ENCODE results near the gene NEBL. TPM values are rescaled to one million over a fixed set of nuclear protein-coding genes. Genes with fewer than 3 reads are reported as not detected.
"Not testable (repeated sequence)": the region's sequence is repeated elsewhere in the genome, so short reads cannot be mapped to it uniquely, and the experiment has no call there.

NEBL gene
- total and polyA plus RNA-seq, 11 donors = 187 to 855 (median 579) TPM

- peaks cover 0 to 4% (median 0%) of the 10 kb centered on the region in 12 donors for H3K9me3 ChIP-seq
- no peak overlapping the region for H3K4me3 ChIP-seq
- ATAC-seq = no peak
- intact Hi-C loops (cut with DNase I) = no loop called here
- no peak for TF ChIP-seq POLR2A (IDR thresholded peaks at IDR 0.05)
- TF ChIP-seq, protein P1, sequence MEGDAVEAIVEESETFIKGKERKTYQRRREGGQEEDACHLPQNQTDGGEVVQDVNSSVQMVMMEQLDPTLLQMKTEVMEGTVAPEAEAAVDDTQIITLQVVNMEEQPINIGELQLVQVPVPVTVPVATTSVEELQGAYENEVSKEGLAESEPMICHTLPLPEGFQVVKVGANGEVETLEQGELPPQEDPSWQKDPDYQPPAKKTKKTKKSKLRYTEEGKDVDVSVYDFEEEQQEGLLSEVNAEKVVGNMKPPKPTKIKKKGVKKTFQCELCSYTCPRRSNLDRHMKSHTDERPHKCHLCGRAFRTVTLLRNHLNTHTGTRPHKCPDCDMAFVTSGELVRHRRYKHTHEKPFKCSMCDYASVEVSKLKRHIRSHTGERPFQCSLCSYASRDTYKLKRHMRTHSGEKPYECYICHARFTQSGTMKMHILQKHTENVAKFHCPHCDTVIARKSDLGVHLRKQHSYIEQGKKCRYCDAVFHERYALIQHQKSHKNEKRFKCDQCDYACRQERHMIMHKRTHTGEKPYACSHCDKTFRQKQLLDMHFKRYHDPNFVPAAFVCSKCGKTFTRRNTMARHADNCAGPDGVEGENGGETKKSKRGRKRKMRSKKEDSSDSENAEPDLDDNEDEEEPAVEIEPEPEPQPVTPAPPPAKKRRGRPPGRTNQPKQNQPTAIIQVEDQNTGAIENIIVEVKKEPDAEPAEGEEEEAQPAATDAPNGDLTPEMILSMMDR (IDR thresholded peaks at IDR 0.05) = no peak
- H3K27ac ChIP-seq = no peak overlapping the region
- H3K4me1 ChIP-seq = peaks cover 0 to 2% (median 0%) of the 10 kb centered on the region in 12 donors
- DNase-seq = no peak
- H3K36me3 ChIP-seq = no peaks in the 10 kb centered on the region
- no peaks in the 10 kb centered on the region for H3K27me3 ChIP-seq
- WGBS, 4 donors = 90 to 95% (median 93%) methylated on average over 7 of the region's 7 CpGs
These were observed 47.8 kb upstream of the NEBL start for GRCh38 chr10:20944789-20945502.

GRCh38 chr10:20939414-20939813 lies 42.3 kb upstream of the NEBL start:
- ATAC-seq; H3K27ac ChIP-seq; H3K27me3 ChIP-seq; H3K4me1 ChIP-seq; H3K9me3 ChIP-seq; intact Hi-C loops (cut with DNase I); H3K36me3 ChIP-seq; DNase-seq; H3K4me3 ChIP-seq: not testable (repeated sequence)
- WGBS, 4 donors = 29 to 83% (median 78%) methylated on average over 1 to 5 of the region's 5 CpGs

- no peaks in the 10 kb centered on the region for H3K36me3 ChIP-seq
- no peak for ATAC-seq
- H3K4me1 ChIP-seq = no peaks in the 10 kb centered on the region
- H3K27me3 ChIP-seq = no peaks in the 10 kb centered on the region
- no peak overlapping the region for H3K4me3 ChIP-seq
- no peaks in the 10 kb centered on the region for H3K9me3 ChIP-seq
- TF ChIP-seq, protein P1 (IDR thresholded peaks at IDR 0.05) = no peak
- TF ChIP-seq POLR2A (IDR thresholded peaks at IDR 0.05) = no peak
- no peak for DNase-seq
- H3K27ac ChIP-seq = no peak overlapping the region
- intact Hi-C loops (cut with DNase I) = no loop called here
These were observed 39.3 kb upstream of the NEBL start for GRCh38 chr10:20936396-20936795.

DNA sequence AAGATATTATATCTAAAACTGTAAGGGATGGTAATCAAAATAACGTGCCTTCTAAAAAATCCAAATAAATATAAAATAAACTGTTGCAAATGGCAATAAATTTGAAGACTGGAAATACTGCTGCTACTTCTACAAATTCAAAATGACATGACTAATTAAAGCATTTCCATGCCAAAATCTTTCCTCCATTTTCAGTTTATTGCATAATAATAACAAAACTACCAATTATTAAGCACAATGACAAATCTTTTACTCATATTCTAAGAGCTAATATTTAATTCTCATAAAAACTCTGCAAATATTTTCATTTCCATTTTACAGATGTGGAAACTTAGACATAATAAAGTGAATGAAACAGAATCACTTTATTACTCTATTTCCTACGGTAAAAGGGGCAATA lies 38.8 kb upstream of the NEBL start:
- DNase-seq = no peak
- no peak for TF ChIP-seq POLR2A (IDR thresholded peaks at IDR 0.05)
- TF ChIP-seq, protein P1 (IDR thresholded peaks at IDR 0.05) = no peak
- ATAC-seq = no peak
- no peaks in the 10 kb centered on the region for H3K27me3 ChIP-seq
- intact Hi-C loops (cut with DNase I) = no loop called here
- H3K27ac ChIP-seq = no peak overlapping the region
- H3K36me3 ChIP-seq = no peaks in the 10 kb centered on the region
- 64 to 86% (median 73%) methylated on average over 2 of the region's 2 CpGs for WGBS, 4 donors
- no peak overlapping the region for H3K4me3 ChIP-seq
- H3K4me1 ChIP-seq = no peaks in the 10 kb centered on the region
- H3K9me3 ChIP-seq = no peaks in the 10 kb centered on the region

DNA sequence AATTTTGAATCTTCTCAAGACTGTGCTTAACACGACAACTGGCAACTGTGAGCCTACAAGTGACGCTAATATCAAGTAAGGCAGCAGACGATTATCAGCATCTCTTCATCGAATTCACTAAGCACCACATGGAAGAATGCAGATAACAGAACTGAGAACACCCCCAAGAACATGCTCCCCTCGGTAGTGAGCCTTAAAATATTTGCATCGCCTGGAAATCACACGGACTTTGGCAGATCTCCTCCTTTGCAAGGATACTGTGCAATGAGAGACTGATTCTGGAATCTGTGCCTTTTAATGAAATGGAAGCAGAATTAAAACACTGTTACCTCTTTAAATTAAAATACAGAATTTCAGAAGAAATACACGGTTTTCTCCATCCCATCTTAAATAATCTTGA lies 38.2 kb upstream of the NEBL start:
- ATAC-seq = no peak
- no peak for DNase-seq
- WGBS, 4 donors = 70 to 74% (median 71%) methylated on average over 8 of the region's 8 CpGs
- Histone ChIP-seq H3K9me3 (no peaks in the 10 kb centered on the region), H3K4me3 (no peak overlapping the region), H3K27me3 (no peaks in the 10 kb centered on the region), H3K27ac (no peak overlapping the region), H3K4me1 (no peaks in the 10 kb centered on the region), H3K36me3 (no peaks in the 10 kb centered on the region)
- intact Hi-C loops (cut with DNase I) = no loop called here
- TF ChIP-seq, protein P1 (IDR thresholded peaks at IDR 0.05) = no peak
- no peak for TF ChIP-seq POLR2A (IDR thresholded peaks at IDR 0.05)
